HL-60/S4 (cell line): ENCODE measurements around the gene MT1B.

Experiments used
- in situ Hi-C: fragments of 300-500 bp; cut with MboI; formaldehyde crosslinking; loops from 2 replicates; pipeline ENCODE4 v1.14.3; 2022; ENCODE audit warnings: low sequenced_read_pairs

MT1B gene

DNA sequence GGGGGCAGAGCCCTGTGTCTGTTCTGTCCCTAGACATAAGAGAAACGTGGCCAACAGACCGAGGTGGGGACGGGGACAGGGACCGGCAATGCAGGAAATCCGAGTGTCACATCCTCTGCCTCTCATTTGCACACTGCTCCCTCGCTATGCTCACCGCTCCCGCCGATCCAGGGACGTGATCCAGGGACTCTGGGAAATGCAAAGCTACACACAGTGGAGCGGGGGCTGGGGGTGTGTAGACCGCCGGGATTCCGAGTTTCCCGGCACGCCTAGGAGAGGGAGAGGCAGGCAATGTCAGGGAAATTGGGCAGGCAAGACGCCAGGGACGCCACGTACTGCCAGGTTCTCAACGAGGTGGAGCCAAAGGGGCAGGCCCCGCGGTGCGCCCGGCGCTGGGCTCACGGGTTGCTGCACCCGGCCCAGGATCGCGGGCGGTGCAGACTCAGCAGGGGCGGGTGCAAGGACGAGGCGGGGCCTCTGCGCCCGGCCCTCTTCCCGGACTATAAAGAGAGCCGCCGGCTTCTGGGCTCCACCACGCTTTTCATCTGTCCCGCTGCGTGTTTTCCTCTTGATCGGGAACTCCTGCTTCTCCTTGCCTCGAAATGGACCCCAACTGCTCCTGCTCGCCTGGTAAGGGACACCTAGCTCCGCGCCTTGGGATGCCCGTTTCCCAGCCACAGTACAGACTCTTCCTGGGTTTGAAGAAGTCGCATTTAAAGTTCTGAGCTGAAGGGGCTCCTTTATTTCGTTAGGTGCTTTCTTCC is 30.4 kb downstream of the MT1B start, which contains the start of gene MT1X:
Gene MT1X (plus strand): TSS at position 532 of the 764 bp plus-strand sequence. CDS start 71 bp downstream, at position 603.
- in situ Hi-C loops = loop anchor here (10.0 kb wide), 1 partner anchor 77 kb away; the partner anchor contains the start of gene MT2A

DNA sequence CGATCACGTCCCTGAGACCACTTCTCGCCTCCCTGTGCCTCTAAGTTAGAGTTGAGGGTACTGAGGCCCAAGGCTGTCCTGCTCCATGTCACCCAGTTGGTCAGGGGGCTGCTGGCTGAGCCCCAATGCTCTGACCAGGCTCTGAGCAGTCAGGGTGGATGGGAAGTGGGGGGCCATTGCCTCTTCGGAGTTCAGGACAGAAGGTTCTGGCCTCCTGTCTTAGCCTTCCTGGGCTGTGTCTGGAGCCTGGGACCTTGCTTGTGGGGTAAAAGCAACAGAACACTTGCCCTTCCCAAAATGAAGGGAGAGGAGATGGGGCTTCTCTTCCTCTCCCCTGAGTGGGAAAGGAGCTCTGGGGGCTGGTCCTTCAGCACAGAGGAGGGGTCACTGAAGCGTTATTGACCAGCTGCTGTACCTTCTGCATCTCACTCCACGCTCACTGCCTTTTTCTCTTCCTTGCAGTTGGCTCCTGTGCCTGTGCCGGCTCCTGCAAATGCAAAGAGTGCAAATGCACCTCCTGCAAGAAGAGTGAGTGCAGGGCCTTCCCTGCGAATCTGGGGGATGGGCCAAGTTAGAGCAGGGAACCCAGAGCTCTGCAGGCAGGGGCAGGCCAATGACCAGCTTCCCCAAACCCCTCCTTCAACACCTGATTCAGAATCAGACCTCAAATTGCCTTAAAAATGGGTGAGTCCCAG is 31.2 kb downstream of the MT1B start:
- in situ Hi-C loops = loop anchor here (10.0 kb wide), 1 partner anchor 78 kb away; the partner anchor contains the start of gene MT2A

DNA sequence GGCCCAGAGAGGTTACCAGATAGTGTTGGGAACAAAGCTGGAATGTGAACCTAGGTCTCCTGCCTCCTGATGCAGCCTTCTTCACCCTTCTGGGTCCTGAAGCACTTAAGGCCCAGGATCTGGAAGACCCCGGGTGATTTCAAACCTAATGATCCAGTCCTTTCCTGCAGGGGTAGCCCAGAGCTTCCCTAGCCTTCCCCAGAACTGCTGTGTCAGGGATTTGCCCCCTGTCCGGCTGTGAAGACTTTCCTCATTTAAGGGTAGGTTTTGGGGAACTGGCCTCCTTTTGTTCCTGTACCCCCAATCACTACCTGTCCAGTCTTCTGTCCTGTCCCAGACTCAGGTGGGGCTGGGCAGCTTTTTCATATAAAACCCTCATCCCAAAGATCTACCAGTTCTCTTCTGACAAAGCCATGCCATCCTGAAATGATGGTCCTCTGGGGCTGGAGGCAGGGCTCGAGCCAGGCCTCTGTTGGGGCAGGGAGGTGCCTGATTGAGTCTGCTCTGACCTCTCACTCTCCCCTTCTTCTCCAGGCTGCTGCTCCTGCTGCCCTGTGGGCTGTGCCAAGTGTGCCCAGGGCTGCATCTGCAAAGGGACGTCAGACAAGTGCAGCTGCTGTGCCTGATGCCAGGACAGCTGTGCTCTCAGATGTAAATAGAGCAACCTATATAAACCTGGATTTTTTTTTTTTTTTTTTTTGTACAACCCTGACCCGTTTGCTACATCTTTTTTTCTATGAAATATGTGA is 31.9 kb downstream of the MT1B start:
- in situ Hi-C loops = loop anchor here (10.0 kb wide), 1 partner anchor 79 kb away; the partner anchor contains the start of gene MT2A

DNA sequence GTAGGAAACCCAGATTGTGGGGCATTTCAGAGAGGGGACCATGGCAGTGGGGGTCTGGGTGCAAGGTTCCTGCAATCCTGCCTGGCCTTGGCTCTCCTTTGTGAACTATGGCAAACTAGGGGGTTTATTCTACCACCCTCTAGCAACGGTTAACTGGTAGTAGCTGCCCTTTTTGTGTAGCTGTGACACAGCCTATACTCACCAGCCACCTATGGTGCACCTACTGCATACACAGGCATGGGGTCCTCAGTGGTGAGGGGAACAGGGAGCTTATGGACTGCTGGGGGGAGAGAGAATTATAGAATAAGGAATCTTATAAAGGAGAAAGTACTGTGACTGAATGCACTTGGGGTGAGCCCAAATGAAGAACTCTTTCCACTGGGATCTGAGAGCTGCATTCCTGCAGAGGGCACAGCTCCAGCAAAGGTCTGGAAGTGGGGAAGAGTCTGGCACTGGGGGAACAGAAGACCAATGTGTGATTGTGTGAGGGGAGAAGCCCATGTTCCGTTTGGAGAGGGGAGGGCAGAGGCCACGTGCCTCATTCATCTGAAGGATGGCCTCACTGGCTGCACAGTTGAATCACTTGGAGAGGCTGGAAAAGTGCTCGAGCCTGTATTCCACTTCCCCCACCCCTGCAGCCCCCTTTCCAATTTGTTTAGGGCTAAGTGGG is 32.7 kb downstream of the MT1B start:
- in situ Hi-C loops = loop anchor here (10.0 kb wide), 1 partner anchor 80 kb away; the partner anchor contains the start of gene MT2A

DNA sequence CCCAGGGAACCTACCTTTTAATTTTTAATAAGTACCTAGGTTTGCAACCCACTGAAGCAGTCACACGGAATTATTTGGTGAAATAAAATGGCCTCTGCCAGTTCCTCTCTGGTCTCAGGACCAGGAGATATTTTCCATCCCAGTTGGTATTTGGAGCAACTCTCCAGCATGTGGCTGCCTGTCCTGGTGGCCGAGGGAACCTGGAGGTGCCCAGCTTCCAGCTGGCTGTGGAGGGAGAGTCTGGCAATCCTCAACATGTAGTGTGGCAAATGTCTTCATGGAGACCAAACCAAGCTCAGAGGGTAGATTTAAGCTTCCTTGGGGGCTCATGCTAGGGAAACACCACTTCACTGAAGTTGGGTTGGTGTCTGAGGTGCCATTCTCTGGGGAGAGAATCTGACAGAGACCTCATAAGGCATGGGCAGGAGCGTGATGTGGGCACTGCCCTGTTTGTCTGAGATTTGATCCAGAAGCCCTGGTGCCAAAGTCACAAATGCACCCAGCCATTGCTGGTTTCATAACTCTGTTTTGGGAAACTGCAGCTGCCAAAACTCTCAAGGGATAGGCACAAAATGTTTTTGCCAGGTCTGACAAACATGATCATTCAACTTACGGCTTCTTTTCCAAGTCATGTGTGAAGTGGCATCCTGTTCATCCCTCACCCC is 33.4 kb downstream of the MT1B start:
- in situ Hi-C loops = loop anchor here (10.0 kb wide), 1 partner anchor 80 kb away; the partner anchor contains the start of gene MT2A

DNA sequence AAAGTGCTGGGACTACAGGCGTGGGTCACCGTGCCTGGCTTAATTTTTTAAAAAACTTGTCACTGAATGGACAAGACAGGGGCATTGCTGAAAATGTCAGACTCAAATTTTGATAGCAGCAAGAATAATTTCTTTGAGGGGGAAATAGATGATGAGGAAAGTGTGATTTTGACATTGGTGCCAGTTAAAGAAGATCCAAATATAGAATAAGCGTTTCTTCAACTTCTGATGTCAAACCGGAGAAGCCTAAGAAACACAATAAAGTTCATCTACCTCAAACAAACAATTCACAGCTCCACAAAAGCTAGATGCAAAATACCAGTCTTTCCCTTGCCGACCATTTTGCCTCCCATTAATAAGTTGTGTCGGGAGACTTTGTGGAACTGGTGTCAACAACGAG is 35.1 kb downstream of the MT1B start:
- in situ Hi-C loops = loop anchor here (10.0 kb wide), 1 partner anchor 82 kb away; the partner anchor contains the start of gene MT2A

DNA sequence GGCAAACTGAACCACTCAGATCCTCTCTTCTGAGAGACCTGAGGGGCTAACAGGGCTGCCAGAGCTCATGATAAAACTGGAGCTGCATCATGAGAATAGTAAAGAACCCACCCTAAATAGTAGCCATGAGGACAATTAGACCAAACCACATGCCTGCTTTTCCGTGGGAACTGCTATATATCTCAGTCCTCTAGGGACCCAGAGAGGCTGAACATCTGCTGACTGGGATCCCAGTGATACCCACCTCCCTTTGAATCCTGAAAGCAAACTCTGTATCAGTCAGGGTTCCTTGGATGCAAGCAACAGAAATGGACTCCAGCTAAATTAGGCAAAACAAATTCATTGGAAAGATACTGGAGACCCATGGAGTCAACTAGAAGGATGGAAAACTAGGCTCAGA is 37.1 kb downstream of the MT1B start:
- in situ Hi-C loops = loop anchor here (10.0 kb wide), 1 partner anchor 84 kb away; the partner anchor contains the start of gene MT2A

DNA sequence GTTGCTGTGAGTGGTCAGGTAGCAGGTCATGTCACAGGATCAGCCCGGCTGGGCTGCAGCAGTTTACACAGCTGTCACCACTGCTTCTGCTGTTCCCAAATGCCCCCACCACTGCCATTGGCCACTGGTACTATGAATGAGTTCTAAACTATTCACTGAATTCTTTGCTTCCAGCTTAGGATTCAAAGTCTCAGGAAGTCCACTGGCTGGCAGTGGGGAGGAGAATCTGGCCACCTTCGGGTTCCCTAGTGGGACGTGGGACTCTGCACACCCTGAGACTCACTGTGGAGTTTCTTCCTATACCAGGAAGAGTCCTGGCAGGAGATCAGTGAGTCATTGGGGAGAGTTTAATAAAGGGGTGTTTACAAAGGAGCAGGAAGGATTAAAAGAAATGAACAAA is 37.5 kb downstream of the MT1B start:
- in situ Hi-C loops = loop anchor here (10.0 kb wide), 1 partner anchor 84 kb away; the partner anchor contains the start of gene MT2A

DNA sequence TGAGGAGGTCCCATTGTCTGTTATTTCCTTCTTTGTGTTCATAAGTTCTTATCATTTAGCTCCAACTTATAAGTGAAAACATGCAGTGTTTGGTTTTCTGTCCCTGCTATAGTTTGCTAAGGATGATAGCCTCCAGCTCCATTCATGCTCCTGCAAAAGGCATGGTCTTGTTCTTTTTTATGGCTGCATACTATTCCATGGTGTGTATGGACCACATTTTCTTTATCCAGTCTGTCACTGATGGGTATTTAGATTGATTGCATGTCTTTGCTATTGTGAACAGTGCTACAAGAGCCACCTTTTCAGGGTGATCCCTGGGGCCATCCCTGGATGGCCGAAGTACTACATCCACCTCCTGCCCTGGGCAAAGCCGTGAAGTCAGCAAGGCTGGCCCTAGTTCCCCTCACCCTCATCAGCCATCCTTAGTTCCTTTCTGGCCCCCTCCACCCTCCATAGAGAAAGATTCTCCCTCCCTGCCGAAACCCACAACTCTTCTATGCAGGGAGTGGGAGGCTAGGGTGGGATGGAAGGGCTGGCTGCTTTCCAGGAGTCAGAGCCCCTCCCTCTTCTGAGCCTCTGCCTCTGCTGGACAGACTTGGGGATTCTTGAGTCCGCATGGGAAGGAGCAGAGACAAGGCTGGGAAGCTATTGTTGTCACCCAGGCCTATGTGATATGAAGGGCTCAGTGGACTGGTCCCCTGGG is 38.9 kb downstream of the MT1B start:
- in situ Hi-C loops = no loop called here

DNA sequence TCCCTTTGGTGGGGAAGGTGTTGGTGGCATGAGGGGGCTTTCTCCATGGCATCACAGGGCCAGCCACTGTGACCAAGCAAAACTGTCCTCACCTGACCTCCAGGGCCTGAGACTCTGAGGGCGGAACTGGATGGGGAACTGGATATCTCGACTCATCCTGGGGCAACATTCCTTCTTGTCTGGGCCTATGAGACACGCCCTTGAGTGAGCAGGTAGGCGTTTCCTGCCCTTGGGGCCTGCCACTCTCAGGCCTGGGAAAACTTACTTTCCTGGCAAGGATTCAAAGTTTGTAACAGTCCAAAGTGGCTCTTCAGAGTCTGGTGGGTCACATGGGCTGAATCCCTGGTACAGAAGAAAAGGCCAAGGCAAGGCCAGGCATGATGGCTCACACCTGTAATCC is 40.2 kb downstream of the MT1B start:
- in situ Hi-C loops = no loop called here

DNA sequence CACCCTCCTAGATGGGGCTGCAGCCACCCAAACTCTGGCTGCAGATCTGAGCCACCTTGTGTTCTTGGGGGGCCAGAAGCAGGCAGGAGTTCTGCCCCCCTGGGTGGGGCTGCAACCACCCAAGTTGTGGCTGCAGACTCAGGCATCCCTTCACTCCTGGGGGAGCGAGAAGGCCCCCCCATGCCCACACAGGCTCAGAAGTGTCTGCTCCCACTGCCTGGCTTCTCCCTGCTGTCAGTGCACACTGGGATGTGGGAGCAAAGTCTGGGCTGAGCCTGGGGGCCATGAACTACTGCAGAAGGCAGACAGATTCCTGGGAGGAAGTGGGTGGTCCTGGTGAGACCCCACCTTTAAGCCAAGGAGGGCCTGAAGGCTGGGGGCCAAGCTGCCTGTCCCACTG is 43.6 kb downstream of the MT1B start:
- in situ Hi-C loops = no loop called here

DNA sequence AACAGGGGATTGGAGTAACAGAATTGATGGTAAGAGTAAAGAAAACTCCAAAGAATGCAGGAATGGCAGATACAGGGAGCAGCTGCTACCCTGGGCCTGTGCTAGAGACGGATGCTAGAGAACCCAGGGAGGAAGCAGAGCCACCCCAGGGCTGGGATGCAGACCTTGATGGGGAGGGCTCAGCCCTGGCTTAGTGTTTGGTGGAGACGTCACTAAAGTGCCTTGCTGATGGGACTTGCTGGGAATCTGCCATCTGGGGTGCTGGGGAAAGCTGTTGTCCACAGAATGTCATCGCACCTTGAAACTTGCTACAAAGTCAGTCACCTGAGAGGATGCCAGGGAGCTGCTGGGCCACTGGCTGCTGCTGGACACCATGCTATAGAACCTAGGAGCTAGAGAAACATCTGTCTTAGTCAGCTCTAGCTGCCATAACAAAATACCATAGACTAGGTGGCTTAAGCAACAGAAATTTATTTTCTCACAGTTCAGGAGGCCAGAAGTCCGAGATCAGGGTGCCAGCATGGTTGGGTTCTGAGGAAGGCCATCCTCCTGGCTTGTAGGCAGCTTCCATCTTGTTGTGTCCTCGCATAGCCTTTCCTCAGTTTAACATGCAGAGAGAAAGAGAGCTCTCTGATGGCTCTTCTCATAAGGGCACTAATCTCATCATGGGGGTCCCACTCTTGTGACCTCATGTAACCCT is 45.9 kb downstream of the MT1B start:
- in situ Hi-C loops = no loop called here

DNA sequence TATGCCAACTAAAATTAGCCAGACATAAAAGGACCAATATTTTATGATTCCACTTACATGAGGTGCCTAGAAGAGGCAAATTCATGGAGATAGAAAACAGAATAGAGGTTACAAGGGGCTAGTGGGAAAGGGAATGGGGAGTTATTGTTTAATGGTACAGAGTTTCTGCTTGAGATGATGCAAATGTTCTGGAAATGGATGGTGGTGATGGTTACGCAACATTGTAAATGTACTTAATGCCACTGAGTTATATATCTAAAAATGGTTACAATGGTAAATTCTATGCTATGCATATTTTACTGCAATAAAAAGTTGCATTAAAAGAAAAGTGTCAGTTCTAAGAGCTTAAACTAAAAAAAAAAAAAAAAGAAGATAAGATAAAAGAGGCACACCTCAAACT is 48.5 kb downstream of the MT1B start:
- in situ Hi-C loops = loop anchor here (10.0 kb wide), 1 partner anchor 115 kb away; the partner anchor contains the start of gene MT3

DNA sequence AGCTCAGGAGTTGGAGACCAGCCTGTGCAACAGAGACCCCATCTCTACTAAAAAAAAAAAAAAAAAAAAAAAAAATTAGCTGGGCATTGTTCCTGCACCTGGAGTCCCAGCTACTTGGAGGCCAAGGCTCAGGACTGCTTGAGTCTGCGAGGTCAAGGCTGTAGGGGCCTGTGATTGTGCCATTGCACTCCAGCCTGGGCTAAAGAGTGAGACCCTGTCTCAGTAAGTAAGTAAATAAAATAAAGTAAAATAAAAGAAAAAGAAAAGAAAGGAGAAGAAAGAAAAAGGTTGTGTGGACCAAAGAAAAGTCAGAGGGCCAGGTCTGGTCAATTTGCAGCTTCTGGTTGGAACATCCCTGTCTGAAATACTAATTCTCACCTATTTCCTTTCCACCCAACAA is 48.9 kb downstream of the MT1B start:
- in situ Hi-C loops = loop anchor here (10.0 kb wide), 1 partner anchor 116 kb away; the partner anchor contains the start of gene MT3

DNA sequence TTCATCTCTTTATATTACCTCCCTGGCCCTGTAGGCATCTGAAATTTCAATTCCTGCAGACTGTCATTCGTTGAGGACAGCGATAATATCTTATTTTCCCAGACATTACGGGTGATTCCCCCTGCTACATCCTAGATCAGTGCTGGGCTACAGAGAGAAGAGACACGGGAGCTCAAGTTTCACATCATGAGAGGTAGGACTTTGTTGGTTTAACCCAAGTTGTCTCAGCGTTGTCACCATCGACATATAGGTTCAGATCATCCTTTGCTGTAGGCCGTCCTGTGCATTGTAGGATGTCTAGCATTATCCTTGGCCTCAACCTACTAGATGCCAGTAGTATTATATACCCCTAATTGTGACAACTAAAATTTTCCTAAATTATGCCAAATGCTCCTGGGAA is 49.8 kb downstream of the MT1B start:
- in situ Hi-C loops = loop anchor here (10.0 kb wide), 1 partner anchor 117 kb away; the partner anchor contains the start of gene MT3
